HG03064 (cell line): ENCODE measurements around the gene EMC8.

ENCODE experiments used
- ATAC-seq: cut with Tn5 transposase; IDR thresholded peaks from one replicate; pipeline ENCODE4 v1.9.1; 2021; ENCODE audit warnings: low read depth; ENCODE audit not compliant: unreplicated experiment

EMC8 gene

GRCh38 chr16:85735225-85735635, 64.1 kb downstream of the EMC8 start:
- peak; percentile 95 for ATAC-seq

GRCh38 chr16:85734311-85735017, 64.9 kb downstream of the EMC8 start:
- ATAC-seq = no peak

GRCh38 chr16:85733839-85734170, 65.5 kb downstream of the EMC8 start:
- ATAC-seq = no peak

DNA sequence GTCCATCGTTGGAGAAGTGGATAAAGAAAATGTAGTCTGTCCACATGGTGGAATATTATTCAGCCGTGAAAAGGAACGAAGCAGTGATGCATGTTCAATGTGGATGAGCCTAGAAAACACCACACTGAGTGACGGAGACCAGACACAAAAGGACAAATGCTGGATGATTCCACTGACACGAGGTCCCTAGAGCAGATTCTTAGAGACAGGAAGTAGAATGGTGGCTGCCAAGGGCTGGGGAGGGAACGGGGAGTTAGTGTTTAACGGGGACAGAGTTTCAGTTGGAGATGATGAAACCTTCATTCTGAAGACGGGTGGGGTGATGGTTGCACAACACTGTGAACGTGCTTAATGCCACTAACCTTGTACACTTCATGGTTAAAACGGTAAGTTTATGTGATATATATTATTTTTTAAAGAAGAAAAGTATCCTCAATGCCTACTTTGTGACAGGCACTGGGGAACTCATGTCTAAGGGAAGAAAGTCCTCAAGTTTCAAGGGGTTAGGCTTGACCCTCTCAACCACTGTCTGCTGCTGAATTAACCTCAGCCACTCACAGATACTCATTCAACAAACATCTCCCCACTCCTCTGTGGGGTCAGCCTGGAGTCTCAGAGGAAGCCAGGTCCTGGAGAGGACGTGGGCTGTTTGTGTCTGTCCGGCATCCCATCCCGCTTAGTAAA, 66.0 kb downstream of the EMC8 start:
- no peak for ATAC-seq

GRCh38 chr16:85731179-85731578, 68.2 kb downstream of the EMC8 start:
- ATAC-seq = no peak

GRCh38 chr16:85730186-85730465, 69.2 kb downstream of the EMC8 start:
- no peak for ATAC-seq

- ATAC-seq = no peak
These were observed 69.7 kb downstream of the EMC8 start for GRCh38 chr16:85729452-85730185.

GRCh38 chr16:85728879-85729278, 70.5 kb downstream of the EMC8 start:
- ATAC-seq = no peak
